Fibroblast of pulmonary artery (primary cell): Measurements from ENCODE around the gene C4orf17.

Experiments used
- DNase-seq: peaks from one replicate; pipeline ENCODE4 v3.0.0-alpha.2; 2010; ENCODE audit warnings: low read depth
- H3K4me3 ChIP-seq: replicated peaks from 2 replicates; pipeline ENCODE4 v1.5.1; 2011; ENCODE audit warnings: low read depth, mild to moderate bottlenecking, control low read depth, low read length, moderate library complexity
- TF ChIP-seq, protein P1 (sequence below): IDR thresholded peaks from 2 replicates; pipeline ENCODE4 v1.5.1; 2011; ENCODE audit warnings: mild to moderate bottlenecking, control low read depth, low read length, inconsistent platforms; ENCODE audit errors: missing control alignments

C4orf17 gene

DNA sequence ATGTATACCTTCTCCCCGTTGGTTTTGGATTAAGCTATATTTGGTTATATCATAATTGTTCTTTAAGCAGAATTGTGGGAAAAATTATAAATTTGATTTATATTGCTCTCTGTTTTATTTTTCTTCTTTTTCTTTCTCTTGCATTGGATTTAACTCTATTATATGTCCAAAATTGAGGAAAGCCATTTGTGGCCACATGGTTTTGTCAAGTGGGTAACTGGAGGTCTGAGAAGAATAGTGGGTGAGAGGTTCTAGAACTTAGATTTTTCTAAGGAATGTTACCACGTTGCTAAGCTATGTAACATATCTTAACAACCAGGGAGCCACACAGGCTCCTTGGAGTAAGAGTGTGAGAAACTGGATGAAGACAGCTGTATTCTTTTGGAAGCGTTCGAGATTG, at the start of gene C4orf17:
Gene C4orf17, plus strand, starts transcription at position 301 of the 400 bp plus-strand sequence. CDS start 2,061 bp downstream, outside the sequence.
- H3K4me3 ChIP-seq = no peak within 1 kb of the TSS
- TF ChIP-seq, protein P1, sequence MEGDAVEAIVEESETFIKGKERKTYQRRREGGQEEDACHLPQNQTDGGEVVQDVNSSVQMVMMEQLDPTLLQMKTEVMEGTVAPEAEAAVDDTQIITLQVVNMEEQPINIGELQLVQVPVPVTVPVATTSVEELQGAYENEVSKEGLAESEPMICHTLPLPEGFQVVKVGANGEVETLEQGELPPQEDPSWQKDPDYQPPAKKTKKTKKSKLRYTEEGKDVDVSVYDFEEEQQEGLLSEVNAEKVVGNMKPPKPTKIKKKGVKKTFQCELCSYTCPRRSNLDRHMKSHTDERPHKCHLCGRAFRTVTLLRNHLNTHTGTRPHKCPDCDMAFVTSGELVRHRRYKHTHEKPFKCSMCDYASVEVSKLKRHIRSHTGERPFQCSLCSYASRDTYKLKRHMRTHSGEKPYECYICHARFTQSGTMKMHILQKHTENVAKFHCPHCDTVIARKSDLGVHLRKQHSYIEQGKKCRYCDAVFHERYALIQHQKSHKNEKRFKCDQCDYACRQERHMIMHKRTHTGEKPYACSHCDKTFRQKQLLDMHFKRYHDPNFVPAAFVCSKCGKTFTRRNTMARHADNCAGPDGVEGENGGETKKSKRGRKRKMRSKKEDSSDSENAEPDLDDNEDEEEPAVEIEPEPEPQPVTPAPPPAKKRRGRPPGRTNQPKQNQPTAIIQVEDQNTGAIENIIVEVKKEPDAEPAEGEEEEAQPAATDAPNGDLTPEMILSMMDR = no peak
- DNase-seq = no peak

DNA sequence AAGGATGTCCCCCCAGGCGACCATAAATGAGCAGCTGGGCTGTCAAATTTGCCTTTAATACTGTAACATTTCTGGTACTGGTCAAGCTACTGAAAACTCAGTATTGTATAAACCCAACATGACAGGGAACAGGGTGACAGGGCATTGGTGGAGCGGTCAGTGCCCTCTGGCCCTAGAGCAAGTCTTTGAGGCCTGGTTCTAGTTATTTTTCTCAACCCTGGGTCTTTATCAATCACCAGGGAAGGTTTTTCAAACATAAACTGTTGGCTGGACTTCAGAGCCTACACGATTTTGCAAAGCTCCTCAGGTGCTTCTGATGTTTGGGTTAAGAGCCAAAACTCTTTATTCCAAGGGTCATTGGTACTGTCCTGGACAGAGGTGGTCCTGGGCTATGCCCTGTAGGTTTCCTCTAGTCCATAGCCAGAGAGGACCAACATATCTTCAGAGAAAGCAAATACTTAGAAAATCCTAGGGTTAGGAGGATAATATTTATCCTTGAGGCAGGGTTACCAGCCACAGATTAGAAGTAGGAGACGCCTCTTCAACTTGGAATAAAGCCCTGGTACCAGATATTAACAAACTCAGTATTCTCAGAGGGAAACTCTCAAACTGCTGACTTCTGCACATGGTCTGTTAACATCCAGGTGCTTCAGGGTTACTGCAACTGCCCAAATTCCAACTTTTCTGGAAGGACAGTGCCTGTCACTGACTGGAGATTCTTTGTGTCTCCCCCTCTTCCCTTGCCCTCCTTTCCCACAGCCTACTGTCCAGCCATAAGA, 49.0 kb upstream of the C4orf17 start:
- TF ChIP-seq, protein P1 = no peak
- no peak overlapping the region for H3K4me3 ChIP-seq
- DNase-seq = no peak

DNA sequence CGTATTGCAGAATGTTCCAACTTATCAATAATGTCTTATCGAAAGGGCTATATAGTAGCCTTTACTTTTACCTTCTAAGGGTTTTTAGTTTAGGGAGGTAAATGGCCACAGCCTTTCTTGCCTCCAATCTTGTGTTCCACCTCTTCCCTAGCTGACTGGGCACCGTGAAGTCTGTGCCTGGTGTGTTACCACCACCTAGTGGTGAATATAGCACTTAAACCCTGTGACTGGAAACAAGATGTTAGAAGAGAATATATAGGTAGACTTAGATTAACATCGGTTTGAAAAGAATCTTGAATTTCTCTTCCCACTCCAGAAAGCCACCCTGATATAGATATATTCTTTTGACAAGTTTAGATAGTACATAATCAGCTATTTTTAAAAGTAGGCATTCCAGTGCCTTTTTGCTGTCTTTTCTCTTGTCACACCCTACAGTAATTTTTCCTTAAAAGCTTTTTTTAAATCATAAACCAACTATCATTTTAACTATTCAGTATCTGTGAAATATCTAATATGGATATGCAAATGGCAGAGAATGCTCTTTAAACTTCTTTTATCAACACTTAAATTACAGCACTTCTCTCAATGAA, 47.9 kb upstream of the C4orf17 start:
- TF ChIP-seq, protein P1 = peak; percentile 86
- peak; percentile 85 for DNase-seq
- no peak overlapping the region for H3K4me3 ChIP-seq

DNA sequence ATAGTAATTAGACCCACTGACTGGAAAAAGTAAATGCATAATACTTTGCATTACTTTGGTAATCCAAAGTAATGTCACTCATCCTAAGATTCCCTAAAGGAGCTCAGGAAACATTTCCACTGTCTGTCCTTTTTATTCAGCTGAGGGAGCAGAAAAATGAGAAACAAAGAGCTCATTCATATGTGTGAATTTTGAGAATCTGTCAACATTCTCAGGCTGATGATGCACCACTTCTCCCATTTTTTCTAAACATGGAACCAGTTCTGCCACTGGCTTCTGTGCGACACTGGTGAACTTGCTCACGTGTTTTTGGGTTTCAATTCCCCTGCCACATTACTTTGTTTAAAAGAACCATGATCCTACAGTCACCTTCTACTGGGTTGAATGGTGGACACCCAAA, 47.3 kb upstream of the C4orf17 start:
- TF ChIP-seq, protein P1 = no peak
- DNase-seq = no peak
- no peak overlapping the region for H3K4me3 ChIP-seq

DNA sequence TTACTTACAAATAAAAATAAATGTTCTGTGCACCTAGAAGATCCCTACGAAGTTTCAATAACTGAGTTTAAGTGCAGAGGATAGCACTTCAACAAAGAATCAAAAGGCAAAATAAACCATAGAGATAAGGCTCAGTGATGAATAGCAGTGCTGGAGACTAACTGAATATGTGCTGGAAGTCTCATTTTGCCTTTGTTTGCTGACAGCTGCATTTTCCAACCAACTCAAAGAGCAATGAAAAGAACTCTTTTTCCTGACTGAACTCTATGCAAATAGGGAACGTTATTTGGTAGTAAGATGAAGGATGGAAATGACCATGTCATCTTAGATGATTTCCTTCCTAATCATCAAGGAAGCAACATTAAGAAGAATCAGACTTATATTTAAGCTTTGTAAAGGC, 42.9 kb upstream of the C4orf17 start:
- DNase-seq = no peak
- TF ChIP-seq, protein P1 = no peak
- no peak overlapping the region for H3K4me3 ChIP-seq

DNA sequence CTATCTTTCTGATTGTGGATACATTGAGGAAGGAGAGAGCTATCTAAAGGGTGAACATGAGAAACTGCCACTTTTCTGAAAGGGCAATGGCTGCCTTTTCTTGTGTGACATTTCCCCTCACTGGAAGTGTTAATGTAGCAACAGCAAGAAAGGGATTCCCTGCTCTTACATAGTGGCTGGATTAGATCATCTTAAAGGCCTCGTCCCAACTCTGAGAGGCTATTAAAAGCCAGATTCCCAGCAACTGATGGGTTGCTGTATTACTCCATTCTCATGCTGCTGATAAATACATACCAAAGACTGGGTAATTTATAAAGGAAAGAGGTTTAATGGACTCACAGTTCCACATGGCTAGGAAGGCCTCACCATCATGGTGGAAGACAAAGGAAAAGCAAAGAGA, 41.9 kb upstream of the C4orf17 start:
- DNase-seq = peak; percentile 6
- TF ChIP-seq, protein P1 = no peak

More for the DNA sequence above, 41.9 kb upstream of the C4orf17 start:
- H3K4me3 ChIP-seq = no peak overlapping the region
